GM21737 (cell line): Measurements from ENCODE around the gene TMEM125.

Source experiments
- ATAC-seq: cut with Tn5 transposase; IDR thresholded peaks from one replicate; pipeline ENCODE4 v1.9.1; 2021; ENCODE audit warnings: mild to moderate bottlenecking, moderate library complexity; ENCODE audit not compliant: unreplicated experiment

Gene TMEM125

GRCh38 chr1:43246466-43247213 lies 23.1 kb upstream of the TMEM125 start:
- ATAC-seq: no peak

GRCh38 chr1:43247256-43247921 lies 22.4 kb upstream of the TMEM125 start:
- no peak for ATAC-seq

GRCh38 chr1:43250351-43250761 lies 19.4 kb upstream of the TMEM125 start:
- no peak for ATAC-seq

DNA sequence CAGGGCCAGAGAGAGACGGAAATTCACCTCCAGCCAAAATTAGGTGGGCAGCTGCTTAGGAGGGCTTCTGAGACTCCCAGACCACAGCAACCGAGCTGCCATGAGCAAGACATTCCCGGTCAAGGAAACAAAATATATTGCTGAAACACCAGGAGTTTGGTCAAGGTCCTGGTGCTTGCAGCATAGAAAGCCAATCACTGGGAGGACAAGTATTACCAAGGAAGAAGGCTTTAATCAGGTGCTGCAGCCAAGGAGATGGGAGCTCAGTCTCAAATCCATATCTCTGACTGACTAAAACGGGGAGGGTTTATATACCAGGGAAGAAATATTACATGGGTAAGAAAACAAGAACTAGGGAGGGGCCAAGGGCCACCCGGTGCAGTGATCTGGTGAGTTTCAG lies 18.8 kb upstream of the TMEM125 start:
- ATAC-seq: no peak

DNA sequence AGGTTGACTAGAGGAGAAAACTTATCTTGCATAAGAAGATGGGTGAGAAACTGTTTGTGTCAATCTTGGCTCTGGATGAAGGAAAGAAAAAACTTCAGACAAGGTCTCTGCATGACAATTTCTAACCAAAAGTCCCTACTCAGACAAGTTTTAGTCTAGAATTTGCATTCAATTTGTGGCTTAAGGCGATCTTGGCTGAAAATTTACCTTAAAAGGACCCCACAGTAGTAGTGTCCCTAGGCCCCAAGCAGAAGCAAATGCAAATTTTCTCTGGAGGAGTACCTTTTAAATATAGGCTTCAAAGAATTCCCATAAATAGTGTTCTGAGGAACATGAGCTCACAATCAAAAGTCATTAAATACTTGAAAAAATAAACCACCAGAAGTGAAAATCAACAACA lies 17.6 kb upstream of the TMEM125 start:
- no peak for ATAC-seq

DNA sequence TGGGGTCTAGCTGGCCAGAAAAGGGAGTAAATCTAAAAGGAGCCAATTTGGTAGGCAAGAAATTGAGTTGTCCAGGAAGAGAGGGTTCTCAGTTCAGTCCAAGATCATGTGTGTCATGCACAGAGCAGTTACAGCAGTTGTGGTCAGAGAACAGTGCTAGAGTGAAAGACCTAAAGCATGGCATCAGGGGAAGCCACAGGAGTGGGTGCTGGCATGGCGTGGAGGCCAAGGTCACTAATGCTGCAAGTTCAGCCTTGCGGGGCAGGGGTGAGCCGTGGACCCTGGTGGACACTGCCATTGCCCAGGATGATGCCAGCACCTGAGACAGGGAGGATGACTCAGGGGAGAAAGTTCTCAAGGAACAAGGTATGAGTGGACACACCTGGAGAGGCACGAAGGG lies 16.6 kb upstream of the TMEM125 start:
- ATAC-seq: no peak

- ATAC-seq: no peak
Observed at GRCh38 chr1:43253876-43254275, 15.9 kb upstream of the TMEM125 start.

DNA sequence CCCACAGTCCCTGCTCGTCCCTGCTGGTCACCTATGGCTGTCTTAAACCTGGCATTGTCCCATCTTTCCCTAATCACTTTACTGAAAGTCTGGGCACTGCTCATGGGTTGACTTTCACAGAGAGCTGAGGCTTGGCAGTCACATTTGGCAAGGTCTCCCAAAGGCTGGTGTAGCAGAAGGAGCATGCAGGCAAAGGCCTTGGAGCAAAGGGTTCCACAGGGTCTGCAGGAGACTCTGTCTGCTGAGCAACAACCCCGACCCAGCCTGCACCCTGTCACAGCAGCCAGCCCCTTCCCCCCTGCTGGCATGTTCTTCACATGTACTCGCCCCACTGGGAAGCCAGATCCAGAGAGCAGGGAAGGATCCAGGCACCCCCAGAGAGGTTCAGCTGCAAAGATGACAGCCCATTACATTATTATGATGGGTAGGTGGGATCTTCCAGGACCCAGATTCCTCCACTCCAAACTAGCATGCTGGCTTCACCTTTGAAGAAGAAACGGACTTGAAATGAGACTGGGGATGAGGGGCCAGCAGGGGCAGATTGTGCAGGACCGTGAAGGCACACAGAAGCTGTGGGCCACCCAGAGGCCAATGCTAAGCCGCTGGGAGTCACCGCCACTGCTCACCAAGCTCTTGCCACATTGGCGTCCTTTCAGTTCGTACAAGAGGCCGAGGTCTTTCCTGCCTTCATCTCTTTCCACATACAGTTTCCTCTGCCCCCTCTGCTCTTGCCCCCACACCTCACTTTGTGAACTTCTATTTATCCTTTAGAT lies 14.2 kb upstream of the TMEM125 start:
- no peak for ATAC-seq

DNA sequence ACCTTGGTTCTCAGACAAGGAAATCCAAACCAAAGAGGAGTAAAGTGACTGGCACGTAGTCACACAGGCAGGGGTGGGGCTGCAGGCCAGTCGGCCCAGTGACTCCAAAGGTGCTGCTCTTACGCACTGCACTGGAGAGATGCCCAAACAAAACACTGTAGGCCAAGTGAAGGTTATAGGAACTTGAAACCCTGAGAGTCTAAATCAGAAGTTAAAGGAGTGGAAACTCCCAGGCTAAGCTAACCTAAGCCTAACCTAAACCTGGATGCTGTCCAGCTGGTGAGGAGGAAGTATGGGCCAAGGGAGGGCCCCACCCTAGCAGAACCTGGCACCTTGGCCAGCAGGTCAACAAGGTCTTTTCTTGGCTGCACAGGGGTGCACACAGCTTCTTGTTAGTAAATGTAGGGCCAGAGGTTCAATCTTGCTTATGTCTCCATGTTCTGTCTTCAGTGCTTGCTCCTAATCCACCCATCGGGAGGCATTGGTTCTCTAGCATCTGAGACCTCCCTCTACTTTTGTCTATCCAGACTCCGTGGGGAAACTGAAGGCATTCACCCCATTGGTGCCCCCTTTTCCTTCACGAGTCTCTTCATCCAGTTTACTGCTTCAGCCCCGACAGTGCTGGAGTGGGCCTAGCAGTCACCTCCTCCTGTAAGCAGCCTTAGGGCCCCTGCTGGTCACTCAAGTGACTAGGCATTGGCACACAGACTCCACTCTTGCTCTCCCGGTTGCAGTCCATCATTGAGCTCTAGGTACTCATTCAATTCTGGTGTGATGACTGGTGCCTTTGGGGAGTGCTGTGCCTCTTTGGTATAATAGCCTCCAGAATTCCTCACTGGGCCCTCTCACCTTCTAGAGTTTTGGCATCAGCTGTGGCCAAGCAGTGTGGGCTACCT lies 12.9 kb upstream of the TMEM125 start:
- ATAC-seq: no peak

DNA sequence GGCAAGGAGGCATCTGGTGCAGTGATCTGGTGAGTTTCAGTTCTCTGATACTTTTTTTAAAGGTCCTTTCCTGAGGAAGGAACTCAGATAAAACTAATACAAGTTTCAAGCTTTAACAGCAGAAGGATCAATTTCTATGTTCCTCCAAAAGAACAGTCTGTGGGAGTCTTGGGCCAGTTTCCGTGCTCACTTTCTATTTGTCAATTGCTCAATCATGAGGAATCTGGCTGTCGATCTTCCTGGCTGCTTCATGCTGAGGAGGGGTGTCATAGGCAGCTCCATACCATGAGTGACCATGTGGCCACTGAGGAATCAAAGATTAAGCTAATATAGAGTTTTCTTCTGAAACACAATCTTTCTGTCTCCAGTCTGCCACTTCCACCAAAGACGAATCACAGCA lies 11.4 kb upstream of the TMEM125 start:
- ATAC-seq: no peak

- no peak for ATAC-seq
Observed at GRCh38 chr1:43265431-43265830, 4.4 kb upstream of the TMEM125 start.

GRCh38 chr1:43266881-43267280 lies 2.9 kb upstream of the TMEM125 start:
- ATAC-seq: no peak

DNA sequence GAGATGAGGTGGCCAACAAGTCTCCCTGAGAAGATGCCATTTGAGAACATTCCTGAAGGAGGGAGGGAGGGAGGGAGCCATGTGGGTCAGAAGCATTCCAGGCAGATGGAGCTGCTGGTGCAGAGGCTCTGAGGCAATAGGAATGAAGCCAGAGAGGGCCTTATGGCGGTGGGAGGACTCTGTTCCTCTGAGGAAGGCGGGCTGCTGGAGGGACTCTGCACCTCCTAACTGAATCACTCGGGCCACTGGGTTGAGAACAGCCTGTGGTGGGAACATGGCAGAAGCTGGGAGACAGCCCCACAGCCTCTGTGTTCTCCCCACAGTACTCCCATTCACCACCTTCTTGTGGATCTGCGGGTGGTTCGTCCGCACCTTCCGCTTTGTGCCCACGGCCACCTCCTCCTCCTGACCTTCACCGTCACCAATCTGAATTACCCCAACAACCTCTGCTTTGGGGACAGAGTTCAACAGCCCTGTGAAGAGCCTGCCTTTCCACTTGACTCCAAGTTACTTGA lies 2.4 kb upstream of the TMEM125 start:
- no peak for ATAC-seq

DNA sequence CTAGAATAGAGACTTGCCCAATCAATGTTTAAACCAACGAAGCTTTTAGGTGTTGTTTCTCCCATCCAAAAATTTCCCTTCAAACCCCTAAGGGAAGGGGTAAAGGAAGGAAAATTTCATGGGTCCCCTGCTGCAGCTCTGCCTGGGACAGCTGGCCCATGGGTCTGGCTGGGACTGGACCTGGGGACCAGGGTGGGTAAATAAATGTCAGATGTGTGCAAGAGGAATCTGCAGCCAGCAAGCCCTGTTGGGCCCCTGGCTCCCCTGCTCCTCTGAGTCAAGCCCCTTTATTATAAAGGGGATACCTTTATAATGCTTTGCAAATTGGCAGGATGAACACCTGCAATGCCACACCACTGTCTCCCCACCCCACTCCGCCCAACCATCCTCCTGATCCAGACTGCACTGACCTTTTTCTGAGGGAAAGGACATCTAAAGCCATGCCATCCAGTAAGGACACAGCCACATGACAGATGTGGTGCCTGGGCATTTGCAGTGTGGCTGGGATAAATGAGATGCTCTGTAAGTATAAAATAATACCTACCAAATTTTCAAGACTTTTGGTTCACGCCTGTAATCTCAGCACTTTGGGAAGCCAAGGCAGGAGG lies 1.9 kb upstream of the TMEM125 start:
- ATAC-seq: no peak

GRCh38 chr1:43270421-43271095 lies 775 bp downstream of the TMEM125 start:
- ATAC-seq: no peak

- no peak for ATAC-seq
Observed at GRCh38 chr1:43271186-43272118, 1.7 kb downstream of the TMEM125 start.

DNA sequence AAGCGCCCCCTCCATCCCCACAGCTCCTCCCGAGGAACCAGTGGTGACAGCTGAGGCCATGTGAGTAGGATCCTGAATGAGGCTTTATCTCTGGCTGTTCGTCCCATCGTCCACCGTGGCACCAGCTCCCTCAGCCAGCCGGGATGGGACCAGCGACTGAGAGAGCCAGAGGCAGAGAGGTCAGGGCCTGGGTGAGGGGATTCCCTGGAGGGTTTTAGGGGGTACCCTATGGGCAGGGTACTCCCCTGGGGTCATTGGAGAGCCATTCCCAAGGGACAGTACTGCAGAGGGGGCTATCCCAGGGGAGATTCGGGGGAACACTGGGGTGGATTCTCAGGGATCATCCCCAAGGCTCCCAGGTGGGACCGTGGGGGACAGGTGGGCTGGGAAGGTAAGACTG lies 2.4 kb downstream of the TMEM125 start:
- ATAC-seq: no peak
